ENCODE data around the gene TBP.

DNA sequence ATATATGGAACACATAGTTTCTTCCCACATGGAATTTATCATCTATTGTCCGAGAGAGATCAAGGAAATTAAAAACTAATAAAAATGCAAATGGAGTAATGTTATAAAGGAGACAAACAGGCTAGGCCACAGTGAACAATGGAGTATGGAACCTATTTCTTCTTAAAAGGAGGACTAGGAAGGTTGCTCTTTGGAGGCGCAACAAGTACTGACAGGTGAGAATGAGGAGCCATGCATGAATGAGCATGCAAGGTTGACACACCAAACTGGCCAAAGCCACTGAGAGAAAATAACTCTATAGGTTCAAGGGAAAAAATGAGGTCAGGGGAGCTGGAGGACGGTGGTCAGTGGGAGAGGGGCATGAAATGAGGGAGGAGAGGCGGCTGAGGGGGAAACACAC is 41.9 kb upstream of the TBP start:
- no peak for TF ChIP-seq EZH2 (IDR thresholded peaks at IDR 0.05; ENCODE audit: borderline replicate concordance)
- TF ChIP-seq, protein P1, sequence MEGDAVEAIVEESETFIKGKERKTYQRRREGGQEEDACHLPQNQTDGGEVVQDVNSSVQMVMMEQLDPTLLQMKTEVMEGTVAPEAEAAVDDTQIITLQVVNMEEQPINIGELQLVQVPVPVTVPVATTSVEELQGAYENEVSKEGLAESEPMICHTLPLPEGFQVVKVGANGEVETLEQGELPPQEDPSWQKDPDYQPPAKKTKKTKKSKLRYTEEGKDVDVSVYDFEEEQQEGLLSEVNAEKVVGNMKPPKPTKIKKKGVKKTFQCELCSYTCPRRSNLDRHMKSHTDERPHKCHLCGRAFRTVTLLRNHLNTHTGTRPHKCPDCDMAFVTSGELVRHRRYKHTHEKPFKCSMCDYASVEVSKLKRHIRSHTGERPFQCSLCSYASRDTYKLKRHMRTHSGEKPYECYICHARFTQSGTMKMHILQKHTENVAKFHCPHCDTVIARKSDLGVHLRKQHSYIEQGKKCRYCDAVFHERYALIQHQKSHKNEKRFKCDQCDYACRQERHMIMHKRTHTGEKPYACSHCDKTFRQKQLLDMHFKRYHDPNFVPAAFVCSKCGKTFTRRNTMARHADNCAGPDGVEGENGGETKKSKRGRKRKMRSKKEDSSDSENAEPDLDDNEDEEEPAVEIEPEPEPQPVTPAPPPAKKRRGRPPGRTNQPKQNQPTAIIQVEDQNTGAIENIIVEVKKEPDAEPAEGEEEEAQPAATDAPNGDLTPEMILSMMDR (IDR thresholded peaks at IDR 0.05; ENCODE audit: poor library complexity) = no peak

Measured in hepatocyte (in vitro differentiated cells).